ENCODE results near the gene KAZALD1. TPM values are rescaled to one million over a fixed set of nuclear protein-coding genes. Genes with fewer than 3 reads are reported as not detected.

KAZALD1 gene
- total RNA-seq, 1 donor from 2014 or later, result 8.1 TPM

DNA sequence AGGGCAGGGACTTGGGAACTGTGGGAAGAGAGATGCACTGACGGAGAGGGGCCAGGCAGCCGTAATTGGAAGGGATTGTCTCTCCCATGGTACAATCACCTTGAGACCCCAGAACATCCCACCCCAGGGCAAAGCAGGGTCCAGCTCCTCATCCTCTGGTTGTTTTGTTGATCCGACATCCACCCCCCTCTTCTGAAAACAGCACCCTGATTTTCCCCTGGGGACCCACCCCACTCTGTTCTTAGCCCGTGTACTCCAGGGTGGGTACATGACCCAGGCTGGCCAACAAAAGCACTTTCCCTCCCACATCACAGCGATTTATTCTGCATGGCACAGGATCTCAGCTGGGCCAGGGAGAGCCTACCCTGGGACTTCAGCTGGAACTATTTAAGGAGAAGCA is 45.0 kb upstream of the KAZALD1 start:
- no peaks in the 10 kb centered on the region for H3K9me3 ChIP-seq (ENCODE audit: insufficient read depth, low read depth, low read length)
- H3K36me3 ChIP-seq (ENCODE audit: insufficient read depth, low read length), result no peaks in the 10 kb centered on the region
- TF ChIP-seq, protein P1, sequence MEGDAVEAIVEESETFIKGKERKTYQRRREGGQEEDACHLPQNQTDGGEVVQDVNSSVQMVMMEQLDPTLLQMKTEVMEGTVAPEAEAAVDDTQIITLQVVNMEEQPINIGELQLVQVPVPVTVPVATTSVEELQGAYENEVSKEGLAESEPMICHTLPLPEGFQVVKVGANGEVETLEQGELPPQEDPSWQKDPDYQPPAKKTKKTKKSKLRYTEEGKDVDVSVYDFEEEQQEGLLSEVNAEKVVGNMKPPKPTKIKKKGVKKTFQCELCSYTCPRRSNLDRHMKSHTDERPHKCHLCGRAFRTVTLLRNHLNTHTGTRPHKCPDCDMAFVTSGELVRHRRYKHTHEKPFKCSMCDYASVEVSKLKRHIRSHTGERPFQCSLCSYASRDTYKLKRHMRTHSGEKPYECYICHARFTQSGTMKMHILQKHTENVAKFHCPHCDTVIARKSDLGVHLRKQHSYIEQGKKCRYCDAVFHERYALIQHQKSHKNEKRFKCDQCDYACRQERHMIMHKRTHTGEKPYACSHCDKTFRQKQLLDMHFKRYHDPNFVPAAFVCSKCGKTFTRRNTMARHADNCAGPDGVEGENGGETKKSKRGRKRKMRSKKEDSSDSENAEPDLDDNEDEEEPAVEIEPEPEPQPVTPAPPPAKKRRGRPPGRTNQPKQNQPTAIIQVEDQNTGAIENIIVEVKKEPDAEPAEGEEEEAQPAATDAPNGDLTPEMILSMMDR (IDR thresholded peaks at IDR 0.05; ENCODE audit: insufficient read depth, low read depth, low read length), result no peak
- TF ChIP-seq EZH2 (IDR thresholded peaks at IDR 0.05; ENCODE audit: insufficient read depth, low read length), result no peak
- H3K4me1 ChIP-seq (ENCODE audit: insufficient read depth, low read length), result peaks cover 42% of the 10 kb centered on the region
- H3K27ac ChIP-seq (ENCODE audit: low read depth, low read length), result no peak overlapping the region
- H3K4me3 ChIP-seq (ENCODE audit: insufficient read depth, low read depth, low read length), result no peak overlapping the region
- peaks cover 2% of the 10 kb centered on the region for H4K20me1 ChIP-seq (ENCODE audit: insufficient read depth, low read length)
- no peaks in the 10 kb centered on the region for H3K27me3 ChIP-seq (ENCODE audit: insufficient read depth, low read length)
- H3K9ac ChIP-seq (ENCODE audit: low read length), result no peak overlapping the region
- peaks cover 2% of the 10 kb centered on the region for H3K36me3 Mint-ChIP-seq (ENCODE audit: low read depth, unreplicated experiment)
- peak overlapping the region; percentile 34 for H3K27ac Mint-ChIP-seq (ENCODE audit: unreplicated experiment)
- H3K79me2 ChIP-seq (ENCODE audit: insufficient read depth, low read length), result no peaks in the 10 kb centered on the region
- H3K9me3 Mint-ChIP-seq (ENCODE audit: unreplicated experiment), result no peaks in the 10 kb centered on the region
- peaks cover 26% of the 10 kb centered on the region for H3K27me3 Mint-ChIP-seq (ENCODE audit: low read depth, unreplicated experiment)
- no peak for FAIRE-seq
- H3K4me3 Mint-ChIP-seq (ENCODE audit: unreplicated experiment), result no peak overlapping the region
- peaks cover 23% of the 10 kb centered on the region for H3K4me1 Mint-ChIP-seq (ENCODE audit: low read depth, unreplicated experiment)
- no peak overlapping the region for H3K4me2 ChIP-seq (ENCODE audit: low read length)
- no peak overlapping the region for H2AFZ ChIP-seq (ENCODE audit: low read depth, low read length)
- no peak for DNase-seq (ENCODE audit: low read depth)

DNA sequence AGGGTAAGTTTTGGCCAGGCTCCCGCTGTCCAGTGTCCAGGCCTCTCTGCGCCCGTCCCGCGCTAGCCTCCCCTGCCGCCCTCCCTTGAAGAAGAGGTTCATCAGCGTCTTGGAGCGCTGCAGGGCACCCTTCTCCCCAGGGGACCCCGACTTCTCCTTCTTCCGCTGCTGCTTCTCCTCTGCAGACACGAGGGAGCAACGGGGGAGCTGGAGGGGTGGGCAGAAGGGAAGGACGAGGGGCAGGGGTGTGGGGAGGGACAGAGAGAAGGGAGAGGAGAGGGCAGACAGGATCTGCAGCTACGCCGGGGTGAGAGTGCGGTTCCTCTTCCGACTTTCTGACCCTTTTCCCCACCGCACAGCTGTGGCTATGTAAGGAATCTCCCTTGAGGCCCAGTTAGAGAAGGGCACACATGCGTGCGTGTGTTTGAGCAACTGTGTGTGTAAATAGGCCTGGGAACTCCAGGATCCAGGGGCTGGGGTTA is 43.6 kb upstream of the KAZALD1 start:
- Mint-ChIP-seq H3K27me3 (ENCODE audit: low read depth, unreplicated experiment) (peaks cover 29% of the 10 kb centered on the region), H3K4me3 (ENCODE audit: unreplicated experiment) (peak overlapping the region; percentile 71), H3K27ac (ENCODE audit: unreplicated experiment) (peak overlapping the region; percentile 66), H3K4me1 (ENCODE audit: low read depth, unreplicated experiment) (peaks cover 19% of the 10 kb centered on the region), H3K36me3 (ENCODE audit: low read depth, unreplicated experiment) (peaks cover 2% of the 10 kb centered on the region), H3K9me3 (ENCODE audit: unreplicated experiment) (no peaks in the 10 kb centered on the region)
- Histone ChIP-seq H3K4me2 (ENCODE audit: low read length) (peak overlapping the region; percentile 51), H3K9ac (ENCODE audit: low read length) (no peak overlapping the region), H3K4me1 (ENCODE audit: insufficient read depth, low read length) (peaks cover 29% of the 10 kb centered on the region), H4K20me1 (ENCODE audit: insufficient read depth, low read length) (peaks cover 2% of the 10 kb centered on the region), H3K4me3 (ENCODE audit: insufficient read depth, low read depth, low read length) (no peak overlapping the region), H3K27me3 (ENCODE audit: insufficient read depth, low read length) (no peaks in the 10 kb centered on the region), H2AFZ (ENCODE audit: low read depth, low read length) (no peak overlapping the region), H3K36me3 (ENCODE audit: insufficient read depth, low read length) (no peaks in the 10 kb centered on the region), H3K27ac (ENCODE audit: low read depth, low read length) (no peak overlapping the region), H3K79me2 (ENCODE audit: insufficient read depth, low read length) (no peaks in the 10 kb centered on the region), H3K9me3 (ENCODE audit: insufficient read depth, low read depth, low read length) (no peaks in the 10 kb centered on the region)
- TF ChIP-seq EZH2 (IDR thresholded peaks at IDR 0.05; ENCODE audit: insufficient read depth, low read length), result no peak
- TF ChIP-seq, protein P1 (IDR thresholded peaks at IDR 0.05; ENCODE audit: insufficient read depth, low read depth, low read length), result no peak
- DNase-seq (ENCODE audit: low read depth), result no peak
- FAIRE-seq, result no peak

DNA sequence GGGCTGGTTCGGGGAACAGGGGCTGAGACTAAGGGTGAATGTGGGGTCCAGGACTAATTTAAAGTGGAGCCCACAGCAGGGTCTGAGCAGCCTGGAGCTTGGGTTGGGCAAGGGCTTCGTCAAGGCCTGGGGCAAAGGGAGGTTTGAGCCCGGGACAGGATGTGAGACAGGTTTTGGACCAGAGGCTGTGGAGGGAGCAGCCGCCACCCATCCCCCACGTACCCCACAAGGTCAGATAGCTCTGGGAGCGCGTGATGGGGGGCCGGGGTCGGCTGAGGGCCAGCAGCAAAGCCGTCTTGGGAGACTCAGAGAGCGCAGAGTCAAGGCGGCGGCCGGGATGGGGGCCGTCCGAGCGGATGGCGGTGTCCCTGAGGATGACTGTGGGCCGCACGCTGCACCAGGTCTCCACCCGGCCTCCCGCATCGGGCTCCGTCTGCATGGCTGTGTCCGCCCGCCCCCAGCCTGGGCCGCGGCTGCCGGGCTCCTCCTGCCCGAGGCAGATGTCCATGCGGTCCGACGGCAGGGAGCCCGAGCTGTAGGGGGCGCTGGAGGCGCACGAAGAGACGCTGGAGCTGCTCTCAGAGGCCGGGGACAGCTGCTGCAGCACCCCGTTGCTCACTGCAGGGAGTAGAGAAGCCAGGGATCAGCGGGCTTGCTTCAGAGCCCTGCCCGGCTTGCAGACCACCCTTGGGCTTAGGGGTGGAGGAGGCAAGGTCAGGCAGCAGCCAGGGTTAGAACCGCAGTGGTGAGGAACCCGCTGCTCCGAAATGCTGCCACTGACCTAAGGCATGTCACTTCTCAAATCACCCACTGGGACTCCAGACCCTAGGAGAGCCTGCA is 43.0 kb upstream of the KAZALD1 start:
- H3K9me3 Mint-ChIP-seq (ENCODE audit: unreplicated experiment), result no peaks in the 10 kb centered on the region
- Histone ChIP-seq H3K4me2 (ENCODE audit: low read length) (peak overlapping the region; percentile 51), H3K79me2 (ENCODE audit: insufficient read depth, low read length) (no peaks in the 10 kb centered on the region), H3K27ac (ENCODE audit: low read depth, low read length) (no peak overlapping the region), H4K20me1 (ENCODE audit: insufficient read depth, low read length) (no peaks in the 10 kb centered on the region), H3K27me3 (ENCODE audit: insufficient read depth, low read length) (no peaks in the 10 kb centered on the region), H3K36me3 (ENCODE audit: insufficient read depth, low read length) (no peaks in the 10 kb centered on the region), H3K9ac (ENCODE audit: low read length) (no peak overlapping the region), H3K4me1 (ENCODE audit: insufficient read depth, low read length) (peaks cover 25% of the 10 kb centered on the region), H2AFZ (ENCODE audit: low read depth, low read length) (peak overlapping the region; percentile 40), H3K4me3 (ENCODE audit: insufficient read depth, low read depth, low read length) (no peak overlapping the region), H3K9me3 (ENCODE audit: insufficient read depth, low read depth, low read length) (no peaks in the 10 kb centered on the region)
- FAIRE-seq (no peak), DNase-seq (ENCODE audit: low read depth) (peak; percentile 45)
- peaks cover 2% of the 10 kb centered on the region for H3K36me3 Mint-ChIP-seq (ENCODE audit: low read depth, unreplicated experiment)
- peaks cover 17% of the 10 kb centered on the region for H3K4me1 Mint-ChIP-seq (ENCODE audit: low read depth, unreplicated experiment)
- peak overlapping the region; percentile 71 for H3K4me3 Mint-ChIP-seq (ENCODE audit: unreplicated experiment)
- H3K27me3 Mint-ChIP-seq (ENCODE audit: low read depth, unreplicated experiment), result peaks cover 31% of the 10 kb centered on the region
- TF ChIP-seq, protein P1 (IDR thresholded peaks at IDR 0.05; ENCODE audit: insufficient read depth, low read depth, low read length), result peak; percentile 56
- TF ChIP-seq EZH2 (IDR thresholded peaks at IDR 0.05; ENCODE audit: insufficient read depth, low read length), result peak; percentile 33
- H3K27ac Mint-ChIP-seq (ENCODE audit: unreplicated experiment), result peak overlapping the region; percentile 66

All from astrocyte (in vitro differentiated cells and primary cell).